ENCODE results near the gene NEMP1.
A peak's percentile ranks its signal among the peaks of the same experiment; 100 is the strongest.
"Not testable (repeated sequence)": the region's sequence is repeated elsewhere in the genome, so short reads cannot be mapped to it uniquely, and the experiment has no call there.

The NEMP1 gene

GRCh38 chr12:57090490-57090889, 11.9 kb upstream of the NEMP1 start:
- DNase-seq = no peak

- peak; percentile 36 to 43 for DNase-seq
Measured at GRCh38 chr12:57089271-57090245, 11.0 kb upstream of the NEMP1 start.

- peak; percentile 94 to 96 for DNase-seq
Measured at GRCh38 chr12:57088354-57089270, 10.0 kb upstream of the NEMP1 start, which contains the start of gene NAB2. Gene NAB2 (plus strand): TSS chr12:57089114. CDS start chr12:57089272, 158 bp downstream.

GRCh38 chr12:57087691-57088353, 9.2 kb upstream of the NEMP1 start:
- peak; percentile 79 to 82 for DNase-seq

GRCh38 chr12:57087010-57087690, 8.6 kb upstream of the NEMP1 start:
- peak; percentile 91 to 93 for DNase-seq

GRCh38 chr12:57086493-57087009, 8.0 kb upstream of the NEMP1 start:
- DNase-seq = peak; percentile 61 to 66

GRCh38 chr12:57085999-57086492, 7.5 kb upstream of the NEMP1 start:
- DNase-seq = no peak

- no peak for DNase-seq
Measured at GRCh38 chr12:57080855-57081254, 2.3 kb upstream of the NEMP1 start.

- no peak for DNase-seq
Measured at GRCh38 chr12:57079821-57080220, 1.2 kb upstream of the NEMP1 start.

- DNase-seq = not testable (repeated sequence)
Measured at GRCh38 chr12:57073566-57074450, 4.8 kb downstream of the NEMP1 start.

GRCh38 chr12:57072661-57073060, 5.9 kb downstream of the NEMP1 start:
- no peak for DNase-seq

- peak; percentile 81 to 84 for DNase-seq
Measured at GRCh38 chr12:57069523-57069922, 9.1 kb downstream of the NEMP1 start.

- no peak for DNase-seq
Measured at GRCh38 chr12:57066245-57066644, 12.3 kb downstream of the NEMP1 start.

GRCh38 chr12:57063991-57064685, 14.5 kb downstream of the NEMP1 start:
- peak; percentile 64 to 85 for DNase-seq

GRCh38 chr12:57058454-57058853, 20.1 kb downstream of the NEMP1 start:
- no peak for DNase-seq

- no peak for DNase-seq
Measured at GRCh38 chr12:57057067-57057751, 21.4 kb downstream of the NEMP1 start.

- peak in 1 of 2 donors; percentile 45 for DNase-seq
Measured at GRCh38 chr12:57055824-57056223, 22.8 kb downstream of the NEMP1 start.

- DNase-seq = not testable (repeated sequence)
Measured at GRCh38 chr12:57053901-57054300, 24.7 kb downstream of the NEMP1 start.

GRCh38 chr12:57053146-57053545, 25.4 kb downstream of the NEMP1 start:
- DNase-seq = not testable (repeated sequence)
